ENCODE results near the gene SH3YL1.

SH3YL1 gene

GRCh38 chr2:256094-256493, 7.7 kb downstream of the SH3YL1 start:
- no peak for DNase-seq (ENCODE audit: low spot score)

DNA sequence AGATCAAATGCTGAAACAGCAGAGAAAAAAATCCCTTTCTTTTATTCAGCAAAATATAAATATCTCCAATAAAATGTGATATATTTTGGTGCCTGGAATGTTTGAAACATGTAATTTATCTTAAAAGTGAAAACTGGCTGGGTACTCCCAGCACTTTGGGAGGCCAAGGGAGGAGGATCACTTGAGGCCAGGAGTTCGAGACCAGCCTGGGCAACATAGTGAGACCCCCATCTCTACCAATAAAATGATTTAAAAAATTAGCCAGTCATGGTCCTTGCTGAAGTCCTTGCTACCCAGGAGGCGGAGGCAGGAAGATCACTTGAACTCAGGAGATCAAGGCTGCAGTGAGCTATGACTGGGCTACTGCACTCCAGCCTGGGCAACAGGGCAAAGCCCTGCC, 8.6 kb downstream of the SH3YL1 start:
- no peak for DNase-seq (ENCODE audit: low spot score)

DNA sequence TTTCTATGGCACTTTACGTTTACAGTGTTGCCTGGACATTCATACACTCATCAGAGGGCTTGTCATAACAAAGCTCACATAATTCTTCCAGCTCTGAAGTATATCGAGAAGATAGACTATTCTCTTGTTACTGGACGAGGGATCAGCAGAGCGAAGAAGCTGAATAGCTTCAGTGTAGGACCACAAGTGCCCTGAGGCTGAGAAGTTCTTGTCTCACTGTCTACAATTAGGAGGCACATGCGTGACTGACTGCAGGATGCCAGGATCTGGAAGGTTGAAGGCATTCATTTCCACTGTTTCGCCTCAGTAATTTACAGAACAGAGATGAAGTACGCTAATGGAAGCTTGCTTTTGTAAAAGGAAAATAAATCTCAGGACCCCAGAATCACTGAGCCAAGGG, 9.6 kb downstream of the SH3YL1 start:
- DNase-seq (ENCODE audit: low spot score): no peak

GRCh38 chr2:253202-253638, 10.6 kb downstream of the SH3YL1 start:
- no peak for DNase-seq (ENCODE audit: low spot score)

DNA sequence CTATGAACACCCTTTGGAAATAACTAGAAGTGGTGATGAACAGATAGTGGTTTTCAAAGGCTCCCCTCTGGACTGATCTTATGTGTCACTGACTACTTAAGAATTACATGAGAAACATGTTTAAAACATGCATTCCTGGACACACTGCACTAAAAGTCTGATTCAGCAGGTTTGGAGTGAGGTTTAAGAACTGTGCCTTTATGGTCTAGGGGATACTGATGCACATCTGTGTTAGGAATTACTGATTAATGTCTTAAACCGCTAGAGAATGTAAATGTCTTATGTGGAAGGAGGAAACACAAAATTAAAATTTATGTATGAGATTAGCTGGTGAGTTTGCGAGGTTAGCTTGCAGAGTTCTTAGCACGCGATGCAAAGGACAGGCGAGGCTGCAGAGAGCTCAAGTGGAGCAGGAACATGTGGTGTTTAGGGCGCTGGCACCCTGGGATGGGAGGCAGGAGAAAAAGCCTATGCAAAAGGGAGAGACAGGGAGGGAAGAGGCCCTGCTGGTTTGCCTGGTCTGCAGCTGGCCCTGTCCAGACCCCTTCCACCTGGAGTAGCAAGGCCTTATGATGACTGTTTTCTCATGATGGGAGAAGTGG, 11.7 kb downstream of the SH3YL1 start:
- no peak for DNase-seq (ENCODE audit: low spot score)

GRCh38 chr2:249538-250042, 14.2 kb downstream of the SH3YL1 start:
- no peak for DNase-seq (ENCODE audit: low spot score)

- no peak for DNase-seq (ENCODE audit: low spot score)
Measured at GRCh38 chr2:248724-249123, 15.1 kb downstream of the SH3YL1 start.

DNA sequence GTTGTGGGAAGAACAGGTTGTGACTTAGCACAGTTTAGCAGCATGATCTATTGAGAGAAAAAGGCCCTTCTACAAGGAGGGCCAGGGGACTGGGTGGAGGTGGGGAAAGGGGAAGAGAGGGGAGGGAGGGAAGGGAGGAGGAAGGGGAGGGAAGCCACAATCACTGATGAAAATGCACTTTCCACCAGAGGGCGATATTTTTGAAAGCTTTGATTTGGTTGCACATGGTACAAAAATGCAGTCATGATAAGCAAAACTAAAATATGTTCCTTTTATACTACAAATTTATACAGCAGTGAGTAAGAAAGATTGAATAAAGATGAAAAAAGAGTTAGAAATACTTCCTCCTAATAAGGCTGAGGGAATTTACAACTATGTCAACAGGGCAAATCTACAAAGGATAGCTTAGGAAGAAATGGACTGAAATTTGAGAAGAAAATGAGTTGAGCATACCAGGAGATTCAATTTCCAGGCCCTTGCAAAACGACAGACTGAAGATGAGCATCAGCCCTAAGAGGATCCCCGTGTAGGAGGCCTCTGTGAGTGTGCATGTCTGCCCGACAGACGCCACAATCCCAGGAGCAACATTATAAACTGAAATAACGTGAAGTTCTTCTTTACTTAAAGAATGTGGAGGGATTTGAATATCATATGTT, 17.2 kb downstream of the SH3YL1 start:
- DNase-seq (ENCODE audit: low spot score): peak; percentile 74

GRCh38 chr2:244547-244946, 19.3 kb downstream of the SH3YL1 start:
- DNase-seq (ENCODE audit: low spot score): no peak

- no peak for DNase-seq (ENCODE audit: low spot score)
Measured at GRCh38 chr2:238869-239268, 25.0 kb downstream of the SH3YL1 start.

- no peak for DNase-seq (ENCODE audit: low spot score)
Measured at GRCh38 chr2:238431-238830, 25.4 kb downstream of the SH3YL1 start.

GRCh38 chr2:237878-238277, 26.0 kb downstream of the SH3YL1 start:
- no peak for DNase-seq (ENCODE audit: low spot score)

- DNase-seq (ENCODE audit: low spot score): no peak
Measured at GRCh38 chr2:236993-237539, 26.8 kb downstream of the SH3YL1 start.

- no peak for DNase-seq (ENCODE audit: low spot score)
Measured at GRCh38 chr2:234421-234820, 29.4 kb downstream of the SH3YL1 start.

GRCh38 chr2:233030-233429, 30.8 kb downstream of the SH3YL1 start:
- no peak for DNase-seq (ENCODE audit: low spot score)

GRCh38 chr2:231521-232185, 32.2 kb downstream of the SH3YL1 start:
- no peak for DNase-seq (ENCODE audit: low spot score)

- no peak for DNase-seq (ENCODE audit: low spot score)
Measured at GRCh38 chr2:228518-229278, 35.1 kb downstream of the SH3YL1 start.

- DNase-seq (ENCODE audit: low spot score): no peak
Measured at GRCh38 chr2:228115-228514, 35.7 kb downstream of the SH3YL1 start.

DNA sequence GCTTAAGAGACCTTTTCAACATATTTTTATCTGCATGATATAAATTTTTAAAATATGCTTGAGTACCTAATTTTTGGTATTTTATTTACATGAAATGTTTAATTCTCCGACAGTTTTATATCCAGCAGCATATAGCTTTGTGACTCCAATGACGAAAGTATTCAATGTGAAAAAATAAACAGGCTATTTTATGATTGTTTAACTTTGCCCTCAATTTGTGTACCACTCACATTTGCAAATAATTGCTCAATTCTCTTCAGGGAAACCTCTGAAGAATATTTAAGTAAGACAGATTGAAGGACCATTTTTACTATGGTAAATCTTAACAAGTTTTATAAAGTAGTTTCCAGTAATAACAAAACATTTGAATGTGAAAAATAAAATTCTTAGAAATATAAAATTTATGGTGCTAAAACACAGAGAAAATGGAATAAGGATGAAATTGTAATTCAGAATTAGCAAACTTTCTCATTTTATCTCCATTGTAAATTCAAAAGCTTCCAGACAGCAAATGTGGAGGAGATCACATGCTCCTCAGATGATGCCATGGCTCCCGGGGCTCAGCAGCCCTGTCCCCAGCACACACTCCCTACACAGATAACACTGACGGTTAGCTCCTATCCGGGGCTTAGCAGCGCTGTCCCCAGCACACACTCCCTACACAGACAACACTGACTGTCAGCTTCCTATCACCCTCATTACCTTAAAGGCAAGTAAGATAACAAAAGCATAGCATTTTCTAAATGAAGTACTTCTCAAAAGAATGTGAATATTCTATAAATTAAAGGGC, 39.7 kb downstream of the SH3YL1 start:
- DNase-seq (ENCODE audit: low spot score): no peak

- DNase-seq (ENCODE audit: low spot score): no peak
Measured at GRCh38 chr2:223451-223850, 40.4 kb downstream of the SH3YL1 start.

- DNase-seq (ENCODE audit: low spot score): no peak
Measured at GRCh38 chr2:216068-216467, 47.8 kb downstream of the SH3YL1 start.

Measured in NAMALWA (cell line).